Measurements from ENCODE around the gene AP3S1. TPM values are rescaled to one million over a fixed set of nuclear protein-coding genes. Genes with fewer than 3 reads are reported as not detected.

Gene AP3S1
- total RNA-seq, 1 donor from 2014 or later = 131 TPM

GRCh38 chr5:115932991-115933390 lies 91.3 kb downstream of the AP3S1 start:
- Mint-ChIP-seq H3K36me3 (ENCODE audit: unreplicated experiment) (no peaks in the 10 kb centered on the region), H3K4me1 (ENCODE audit: low read depth, unreplicated experiment) (no peaks in the 10 kb centered on the region), H3K27ac (ENCODE audit: unreplicated experiment) (no peak overlapping the region), H3K27me3 (ENCODE audit: unreplicated experiment) (peaks cover 2% of the 10 kb centered on the region), H3K9me3 (ENCODE audit: unreplicated experiment) (no peaks in the 10 kb centered on the region), H3K4me3 (ENCODE audit: unreplicated experiment) (no peak overlapping the region)
- DNase-seq = no peak
- no peak for TF ChIP-seq CTCF (IDR thresholded peaks at IDR 0.05; ENCODE audit: partially characterized antibody, unreplicated experiment)

- no peak overlapping the region for H3K27ac Mint-ChIP-seq (ENCODE audit: unreplicated experiment)
- no peak for TF ChIP-seq CTCF (IDR thresholded peaks at IDR 0.05; ENCODE audit: partially characterized antibody, unreplicated experiment)
- no peaks in the 10 kb centered on the region for H3K36me3 Mint-ChIP-seq (ENCODE audit: unreplicated experiment)
- no peak overlapping the region for H3K4me3 Mint-ChIP-seq (ENCODE audit: unreplicated experiment)
- H3K9me3 Mint-ChIP-seq (ENCODE audit: unreplicated experiment) = no peaks in the 10 kb centered on the region
- H3K4me1 Mint-ChIP-seq (ENCODE audit: low read depth, unreplicated experiment) = peaks cover 6% of the 10 kb centered on the region
- DNase-seq = no peak
- H3K27me3 Mint-ChIP-seq (ENCODE audit: unreplicated experiment) = peaks cover 2% of the 10 kb centered on the region
Measured at GRCh38 chr5:115934388-115934974, 92.7 kb downstream of the AP3S1 start.

- no peak overlapping the region for H3K4me3 Mint-ChIP-seq (ENCODE audit: unreplicated experiment)
- H3K27ac Mint-ChIP-seq (ENCODE audit: unreplicated experiment) = no peak overlapping the region
Measured at GRCh38 chr5:115936031-115936430, 94.3 kb downstream of the AP3S1 start.

GRCh38 chr5:115939059-115939458 lies 97.3 kb downstream of the AP3S1 start:
- no peak overlapping the region for H3K27ac Mint-ChIP-seq (ENCODE audit: unreplicated experiment)
- no peak overlapping the region for H3K4me3 Mint-ChIP-seq (ENCODE audit: unreplicated experiment)
- DNase-seq = no peak
- H3K27me3 Mint-ChIP-seq (ENCODE audit: unreplicated experiment) = peaks cover 6% of the 10 kb centered on the region
- H3K9me3 Mint-ChIP-seq (ENCODE audit: unreplicated experiment) = no peaks in the 10 kb centered on the region
- TF ChIP-seq CTCF (IDR thresholded peaks at IDR 0.05; ENCODE audit: partially characterized antibody, unreplicated experiment) = no peak
- peaks cover 9% of the 10 kb centered on the region for H3K4me1 Mint-ChIP-seq (ENCODE audit: low read depth, unreplicated experiment)
- no peaks in the 10 kb centered on the region for H3K36me3 Mint-ChIP-seq (ENCODE audit: unreplicated experiment)

More at GRCh38 chr5:115936031-115936430, 94.3 kb downstream of the AP3S1 start:
- no peak for TF ChIP-seq CTCF (IDR thresholded peaks at IDR 0.05; ENCODE audit: partially characterized antibody, unreplicated experiment)
- H3K4me1 Mint-ChIP-seq (ENCODE audit: low read depth, unreplicated experiment) = peaks cover 7% of the 10 kb centered on the region
- no peaks in the 10 kb centered on the region for H3K36me3 Mint-ChIP-seq (ENCODE audit: unreplicated experiment)
- H3K9me3 Mint-ChIP-seq (ENCODE audit: unreplicated experiment) = no peaks in the 10 kb centered on the region
- DNase-seq = no peak
- H3K27me3 Mint-ChIP-seq (ENCODE audit: unreplicated experiment) = peaks cover 2% of the 10 kb centered on the region

GRCh38 chr5:115940080-115940810 lies 98.5 kb downstream of the AP3S1 start:
- H3K27me3 Mint-ChIP-seq (ENCODE audit: unreplicated experiment) = peaks cover 6% of the 10 kb centered on the region
- DNase-seq = no peak
- H3K27ac Mint-ChIP-seq (ENCODE audit: unreplicated experiment) = no peak overlapping the region
- peaks cover 9% of the 10 kb centered on the region for H3K4me1 Mint-ChIP-seq (ENCODE audit: low read depth, unreplicated experiment)
- H3K4me3 Mint-ChIP-seq (ENCODE audit: unreplicated experiment) = no peak overlapping the region
- TF ChIP-seq CTCF (IDR thresholded peaks at IDR 0.05; ENCODE audit: partially characterized antibody, unreplicated experiment) = no peak
- no peaks in the 10 kb centered on the region for H3K9me3 Mint-ChIP-seq (ENCODE audit: unreplicated experiment)
- no peaks in the 10 kb centered on the region for H3K36me3 Mint-ChIP-seq (ENCODE audit: unreplicated experiment)

Measured in glutamatergic neuron (in vitro differentiated cells).